GM12864 (cell line): ENCODE data around the gene RAB3B.
"Not testable (repeated sequence)": the region's sequence is repeated elsewhere in the genome, so short reads cannot be mapped to it uniquely, and the experiment has no call there.

Source experiments
- DNase-seq: peaks from one replicate; pipeline ENCODE4 v3.0.0-alpha.2; 2011; ENCODE audit warnings: low read depth
- H3K4me3 ChIP-seq: 2 replicates; pipeline ENCODE4 v1.5.1; 2011; ENCODE audit warnings: mild to moderate bottlenecking, low read depth, low read length, control low read depth
- CTCF ChIP-seq: IDR thresholded peaks from 2 replicates; pipeline ENCODE4 v1.5.1; 2011; ENCODE audit warnings: low read depth, mild to moderate bottlenecking, moderate library complexity, low read length, control low read depth, inconsistent platforms; ENCODE audit errors: missing control alignments

The RAB3B gene

GRCh38 chr1:52032124-52032784 lies 41.8 kb upstream of the RAB3B start:
- TF ChIP-seq CTCF: no peak
- H3K4me3 ChIP-seq: peak overlapping the region; percentile 74
- DNase-seq: no peak

- not testable (repeated sequence) for DNase-seq, H3K4me3 ChIP-seq
These were observed 38.3 kb upstream of the RAB3B start for GRCh38 chr1:52028839-52029238.

GRCh38 chr1:52028328-52028727 lies 37.8 kb upstream of the RAB3B start:
- no peak for TF ChIP-seq CTCF
- H3K4me3 ChIP-seq: no peak overlapping the region
- DNase-seq: no peak

- no peak overlapping the region for H3K4me3 ChIP-seq
- DNase-seq: no peak
- TF ChIP-seq CTCF: no peak
These were observed 35.8 kb upstream of the RAB3B start for GRCh38 chr1:52026278-52026677.

DNA sequence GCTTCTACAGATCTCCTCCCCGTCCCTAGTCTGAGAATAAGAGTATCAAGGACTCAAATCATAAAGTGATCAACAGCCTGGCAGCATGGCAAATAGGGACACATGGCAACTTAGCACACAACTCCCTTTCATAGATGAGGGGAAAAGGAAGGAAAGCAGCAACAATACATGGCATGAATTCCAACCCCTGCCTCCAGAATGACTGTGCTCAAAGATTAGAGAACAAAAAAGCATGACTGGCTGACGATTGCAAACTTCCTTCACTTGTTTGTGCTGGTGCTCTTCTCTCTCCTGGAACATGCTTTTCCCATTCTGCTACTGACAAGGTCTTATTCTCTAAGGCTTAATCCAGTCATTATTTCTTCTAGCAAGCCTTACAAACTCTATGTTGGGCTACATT lies 31.6 kb upstream of the RAB3B start:
- no peak overlapping the region for H3K4me3 ChIP-seq
- no peak for DNase-seq
- TF ChIP-seq CTCF: no peak

DNA sequence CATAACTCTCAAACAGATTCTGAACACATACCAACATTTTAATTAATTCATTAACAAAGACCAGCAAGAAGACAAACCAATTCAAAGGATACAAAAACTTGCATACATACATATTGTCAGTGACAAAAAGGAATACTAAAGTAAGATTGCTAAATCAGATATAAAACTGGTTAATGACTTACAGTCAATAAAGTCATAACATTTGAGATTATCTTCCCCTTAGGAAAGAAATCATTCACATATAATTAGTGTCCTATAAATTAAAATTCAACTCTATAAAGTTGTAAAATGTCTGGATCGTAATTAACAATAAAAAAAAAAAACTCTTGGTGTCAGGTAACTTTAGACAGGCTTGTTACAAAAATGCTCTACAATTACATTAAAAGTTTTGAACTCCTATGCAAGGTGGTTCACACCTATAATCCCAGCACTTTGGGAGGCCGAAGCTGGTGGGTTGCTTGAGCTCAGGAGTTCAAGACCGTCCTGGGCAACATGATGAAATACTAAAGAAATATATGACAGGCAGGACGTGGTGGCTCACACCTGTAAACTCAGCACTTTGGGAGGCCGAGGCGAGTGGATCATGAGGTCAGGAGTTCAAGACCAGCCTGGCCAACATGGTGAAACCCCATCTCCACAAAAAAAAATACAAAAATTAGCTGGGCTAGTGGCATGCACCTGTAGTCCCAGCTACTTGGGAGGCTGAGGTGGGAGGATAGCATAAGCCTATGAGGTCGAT lies 17.7 kb upstream of the RAB3B start:
- no peak for DNase-seq
- TF ChIP-seq CTCF: no peak
- no peak overlapping the region for H3K4me3 ChIP-seq

GRCh38 chr1:52007215-52008002 lies 16.9 kb upstream of the RAB3B start:
- DNase-seq: no peak
- H3K4me3 ChIP-seq: no peak overlapping the region

GRCh38 chr1:52006081-52006553 lies 15.6 kb upstream of the RAB3B start:
- not testable (repeated sequence) for H3K4me3 ChIP-seq, DNase-seq

More at GRCh38 chr1:52007215-52008002, 16.9 kb upstream of the RAB3B start:
- no peak for TF ChIP-seq CTCF

DNA sequence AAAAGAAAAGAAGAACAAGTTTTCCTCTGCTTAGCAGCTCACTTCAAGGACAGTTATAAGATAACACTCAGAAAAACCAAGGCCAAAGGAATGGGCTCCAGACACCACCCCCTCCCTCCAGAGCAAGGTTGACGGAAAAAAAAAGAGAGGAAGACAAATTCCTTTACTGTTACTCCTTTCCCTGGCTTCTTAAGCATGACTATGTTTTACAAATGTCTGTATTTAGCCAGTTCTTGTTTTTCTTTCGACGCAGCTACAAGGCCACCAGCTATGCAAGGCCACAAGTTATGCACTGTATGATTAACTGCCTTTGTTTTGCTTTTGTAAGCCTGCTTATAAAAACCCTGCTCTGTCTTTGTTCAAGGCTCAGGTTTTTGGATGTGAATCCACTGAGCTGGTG lies 15.0 kb upstream of the RAB3B start:
- not testable (repeated sequence) for DNase-seq, H3K4me3 ChIP-seq
